BLaER1 treated with 17β-estradiol and CSF1 and Interleukin-3, amounts not matched to agents 10 nM and 100 nM (cell line): ENCODE data around the gene LRRC56.

ENCODE experiments used
- H3K27ac ChIP-seq, 11 experiments: shearing (Covaris generic); formaldehyde crosslinking; 2 replicates each; pipeline ENCODE4 v1.8.1; 2022
- H3K27me3 ChIP-seq, 11 experiments: shearing (Covaris generic); formaldehyde crosslinking; 2 replicates each; pipeline ENCODE4 v1.8.1; 2022
- H3K36me3 ChIP-seq, 11 experiments: shearing (Covaris generic); formaldehyde crosslinking; 2 replicates each; pipeline ENCODE4 v1.8.1; 2022
- H3K4me1 ChIP-seq, 10 experiments: shearing (Covaris generic); formaldehyde crosslinking; 2 replicates each; pipeline ENCODE4 v1.8.1; 2022
- H3K4me2 ChIP-seq, 11 experiments: shearing (Covaris generic); formaldehyde crosslinking; 2 replicates each; pipeline ENCODE4 v1.8.1; 2022
- H3K4me3 ChIP-seq, 10 experiments: shearing (Covaris generic); formaldehyde crosslinking; 2 replicates each; pipeline ENCODE4 v1.8.1; 2022
- H3K9ac ChIP-seq, 11 experiments: shearing (Covaris generic); formaldehyde crosslinking; 2 replicates each; pipeline ENCODE4 v1.8.1; 2022
- H3K9me3 ChIP-seq, 11 experiments: shearing (Covaris generic); formaldehyde crosslinking; replicated peaks in 1 of 11; 2 replicates each; pipeline ENCODE4 v1.8.1; 2022
- H4K20me1 ChIP-seq, 11 experiments: shearing (Covaris generic); formaldehyde crosslinking; 2 replicates each; pipeline ENCODE4 v1.8.1; 2022
- Cebpa-rat ChIP-seq, 11 experiments: shearing (Covaris generic); IDR thresholded peaks; 2 replicates each; pipeline ENCODE4 v1.8.1; 2022

Gene LRRC56

DNA sequence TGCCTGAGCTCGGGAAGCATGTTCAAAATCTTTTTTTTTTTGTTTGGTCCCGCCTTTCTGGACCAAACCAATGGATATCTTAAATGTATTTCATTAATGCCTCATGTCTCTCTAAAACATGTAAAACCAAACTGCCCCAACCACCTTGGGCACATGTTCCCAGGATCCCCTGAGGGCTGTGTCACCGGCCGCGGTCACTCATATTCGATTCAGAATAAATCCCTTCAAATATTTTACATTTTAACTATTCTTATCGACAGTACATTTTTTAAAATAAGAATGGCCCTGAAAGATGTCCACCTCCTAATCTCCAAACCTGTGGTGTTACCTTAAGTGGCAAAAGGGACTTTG lies 32.4 kb upstream of the LRRC56 start:
- H3K9me3 ChIP-seq: no peaks in the 10 kb centered on the region
- H3K4me3 ChIP-seq: peak overlapping the region in 9 of 10 experiments; percentile 44 to 94 (median 80); a peak in 15 of 20 replicates
- H3K27ac ChIP-seq: peak overlapping the region in 2 of 11 experiments; percentile 91 to 92; a peak in 3 of 22 replicates
- peaks cover 28 to 49% (median 36%) of the 10 kb centered on the region in 11 experiments for H3K36me3 ChIP-seq
- H3K4me1 ChIP-seq: peaks cover 35 to 64% (median 40%) of the 10 kb centered on the region in 10 experiments
- TF ChIP-seq Cebpa-rat (IDR thresholded peaks at IDR 0.05): no peak
- H3K4me2 ChIP-seq: peak overlapping the region; percentile 73 to 100 (median 94)
- peaks cover 0 to 32% (median 28%) of the 10 kb centered on the region in 11 experiments; a peak in 21 of 22 replicates for H3K27me3 ChIP-seq
- H4K20me1 ChIP-seq: peaks cover 23 to 70% (median 50%) of the 10 kb centered on the region in 11 experiments; a peak in 21 of 22 replicates
- peak overlapping the region in 7 of 11 experiments; percentile 32 to 100 (median 76); a peak in 10 of 22 replicates for H3K9ac ChIP-seq

DNA sequence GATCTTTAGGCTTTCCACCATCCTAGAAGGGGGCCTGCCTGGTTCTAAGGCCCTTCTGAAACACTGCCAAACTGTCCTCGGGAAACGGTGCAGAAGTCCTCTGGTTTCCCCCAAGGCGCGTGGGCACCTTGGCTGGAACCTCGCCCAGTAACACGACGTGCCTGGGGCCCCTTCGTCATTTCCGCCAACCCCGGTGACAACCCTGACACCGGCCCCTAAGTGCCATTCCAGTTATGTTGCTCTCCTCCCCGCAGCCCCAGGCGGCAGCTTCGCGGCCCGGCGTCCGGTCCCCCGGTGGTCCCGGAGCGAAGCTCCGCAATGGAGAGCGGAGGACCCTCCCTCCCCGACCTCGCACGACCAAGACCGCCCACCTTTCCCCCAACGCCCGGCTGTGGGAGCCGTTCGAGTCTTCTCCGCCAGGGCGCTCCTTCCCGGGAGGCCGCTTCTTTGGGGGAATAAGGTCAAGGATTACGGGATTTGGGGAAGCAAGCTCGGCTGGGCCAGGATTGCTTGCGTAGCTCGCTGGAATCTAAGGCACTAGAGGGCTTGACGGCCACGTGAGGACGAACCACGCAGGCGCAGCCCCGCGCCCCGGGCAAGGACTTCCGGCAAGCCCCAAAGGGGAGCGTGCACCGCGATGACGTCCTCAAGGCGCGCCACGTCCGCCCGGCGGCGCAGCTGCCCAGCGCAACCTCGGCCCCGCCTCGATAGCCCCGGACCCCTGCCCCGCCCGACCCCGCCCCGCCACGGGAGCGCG lies 30.9 kb upstream of the LRRC56 start:
- TF ChIP-seq Cebpa-rat (IDR thresholded peaks at IDR 0.05): no peak
- Histone ChIP-seq H4K20me1 (peaks cover 8 to 56% (median 39%) of the 10 kb centered on the region in 11 experiments; a peak in 20 of 22 replicates), H3K9me3 (no peaks in the 10 kb centered on the region), H3K27me3 (peaks cover 0 to 32% (median 28%) of the 10 kb centered on the region in 11 experiments; a peak in 21 of 22 replicates), H3K4me3 (peak overlapping the region; percentile 67 to 94 (median 80)), H3K36me3 (peaks cover 16 to 45% (median 36%) of the 10 kb centered on the region in 11 experiments), H3K9ac (peak overlapping the region; percentile 81 to 100 (median 95)), H3K4me1 (peaks cover 36 to 58% (median 43%) of the 10 kb centered on the region in 10 experiments), H3K4me2 (peak overlapping the region; percentile 73 to 100 (median 94)), H3K27ac (peak overlapping the region; percentile 89 to 99 (median 98))

- Histone ChIP-seq H3K9me3 (no peaks in the 10 kb centered on the region), H3K36me3 (peaks cover 10 to 37% (median 32%) of the 10 kb centered on the region in 11 experiments; a peak in 21 of 22 replicates), H3K4me2 (peak within 1 kb of the TSS; percentile 94 to 100 (median 99)), H3K27me3 (peaks cover 0 to 32% (median 28%) of the 10 kb centered on the region in 11 experiments; a peak in 21 of 22 replicates), H4K20me1 (peaks cover under 1 to 49% (median 31%) of the 10 kb centered on the region in 11 experiments; a peak in 19 of 22 replicates), H3K9ac (peak within 1 kb of the TSS; percentile 81 to 100 (median 95)), H3K4me3 (peak within 1 kb of the TSS; percentile 67 to 94 (median 80)), H3K4me1 (peaks cover 38 to 61% (median 49%) of the 10 kb centered on the region in 10 experiments), H3K27ac (peak within 1 kb of the TSS; percentile 89 to 99 (median 98))
- TF ChIP-seq Cebpa-rat (IDR thresholded peaks at IDR 0.05): no peak
Observed at GRCh38 chr11:506995-507726, 30.2 kb upstream of the LRRC56 start, which contains the start of gene RNH1. Gene RNH1, minus strand, starts transcription at chr11:507242. Its CDS starts 5,080 bp downstream, at chr11:502162.

- peaks cover 5 to 33% (median 25%) of the 10 kb centered on the region in 11 experiments; a peak in 21 of 22 replicates for H3K36me3 ChIP-seq
- no peak for TF ChIP-seq Cebpa-rat (IDR thresholded peaks at IDR 0.05)
- H3K4me3 ChIP-seq: peak overlapping the region; percentile 67 to 94 (median 80)
- peaks cover 0 to 41% (median 24%) of the 10 kb centered on the region in 11 experiments; a peak in 17 of 22 replicates for H4K20me1 ChIP-seq
- no peaks in the 10 kb centered on the region for H3K9me3 ChIP-seq
- peaks cover 0 to 32% (median 28%) of the 10 kb centered on the region in 11 experiments; a peak in 21 of 22 replicates for H3K27me3 ChIP-seq
- peak overlapping the region; percentile 94 to 99 (median 99) for H3K4me2 ChIP-seq
- H3K9ac ChIP-seq: peak overlapping the region; percentile 81 to 95 (median 86)
- peaks cover 46 to 61% (median 54%) of the 10 kb centered on the region in 10 experiments for H3K4me1 ChIP-seq
- H3K27ac ChIP-seq: peak overlapping the region; percentile 56 to 98 (median 78); a peak in 21 of 22 replicates
Observed at GRCh38 chr11:507727-508515, 29.4 kb upstream of the LRRC56 start.

GRCh38 chr11:508956-509355 lies 28.4 kb upstream of the LRRC56 start:
- Histone ChIP-seq H4K20me1 (peaks cover 0 to 31% (median 15%) of the 10 kb centered on the region in 11 experiments; a peak in 17 of 22 replicates), H3K27me3 (peaks cover 0 to 23% (median 21%) of the 10 kb centered on the region in 11 experiments; a peak in 21 of 22 replicates), H3K36me3 (peaks cover 5 to 34% (median 27%) of the 10 kb centered on the region in 11 experiments; a peak in 21 of 22 replicates), H3K4me3 (no peak overlapping the region), H3K27ac (no peak overlapping the region), H3K9me3 (no peaks in the 10 kb centered on the region), H3K4me2 (no peak overlapping the region), H3K4me1 (peaks cover 44 to 58% (median 51%) of the 10 kb centered on the region in 10 experiments), H3K9ac (no peak overlapping the region)
- no peak for TF ChIP-seq Cebpa-rat (IDR thresholded peaks at IDR 0.05)

- peak overlapping the region in 6 of 11 experiments; percentile 5 to 68 (median 58); a peak in 10 of 22 replicates for H3K4me2 ChIP-seq
- H3K9ac ChIP-seq: peak overlapping the region in 5 of 11 experiments; percentile 12 to 38 (median 21); a peak in 3 of 22 replicates
- H3K4me3 ChIP-seq: no peak overlapping the region
- H3K9me3 ChIP-seq: peaks cover 12 to 17% (median 16%) of the 10 kb centered on the region in 11 experiments; a peak in 21 of 22 replicates
- no peak overlapping the region for H3K27ac ChIP-seq
- H3K36me3 ChIP-seq: peaks cover 11 to 57% (median 24%) of the 10 kb centered on the region in 11 experiments; a peak in 20 of 22 replicates
- H3K27me3 ChIP-seq: no peaks in the 10 kb centered on the region
- no peak for TF ChIP-seq Cebpa-rat (IDR thresholded peaks at IDR 0.05)
- peaks cover 16 to 34% (median 23%) of the 10 kb centered on the region in 10 experiments for H3K4me1 ChIP-seq
- peaks cover 0 to 10% (median 0%) of the 10 kb centered on the region in 11 experiments; a peak in 4 of 22 replicates for H4K20me1 ChIP-seq
Observed at GRCh38 chr11:512761-513595, 24.3 kb upstream of the LRRC56 start.

DNA sequence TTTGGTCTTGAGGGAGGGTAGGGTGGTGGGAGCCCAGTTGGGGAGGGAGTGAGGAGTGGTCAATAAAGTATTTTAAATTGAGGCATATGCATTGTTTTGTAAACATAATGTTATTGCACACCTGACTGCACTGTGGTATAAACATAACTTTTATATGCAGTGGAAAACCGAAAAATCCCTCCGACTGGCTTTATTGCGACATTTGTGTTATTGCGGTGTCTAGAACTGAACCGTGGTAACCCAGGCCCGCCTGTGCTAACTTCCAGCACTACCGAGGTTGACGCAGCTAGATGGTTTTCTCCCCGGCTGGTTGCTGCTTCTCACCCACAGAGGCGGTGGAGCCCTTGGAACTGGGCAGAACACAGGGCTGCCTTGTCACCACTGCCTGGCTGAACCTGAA lies 22.7 kb upstream of the LRRC56 start:
- peaks cover 11 to 48% (median 17%) of the 10 kb centered on the region in 11 experiments; a peak in 19 of 22 replicates for H3K36me3 ChIP-seq
- peak in 4 of 11 experiments; percentile 9 to 58 (median 34); a peak in 3 of 22 replicates for TF ChIP-seq Cebpa-rat (IDR thresholded peaks at IDR 0.05)
- H3K27me3 ChIP-seq: no peaks in the 10 kb centered on the region
- H3K4me3 ChIP-seq: no peak overlapping the region
- H3K9me3 ChIP-seq: peaks cover 12 to 17% (median 16%) of the 10 kb centered on the region in 11 experiments; a peak in 21 of 22 replicates
- no peak overlapping the region for H3K4me2 ChIP-seq
- no peak overlapping the region for H3K27ac ChIP-seq
- peaks cover 16 to 37% (median 22%) of the 10 kb centered on the region in 10 experiments for H3K4me1 ChIP-seq
- peaks cover 0 to 5% (median 0%) of the 10 kb centered on the region in 11 experiments; a peak in 2 of 22 replicates for H4K20me1 ChIP-seq
- no peak overlapping the region for H3K9ac ChIP-seq
